Measurements from ENCODE around the gene CLIC5.
A peak's percentile ranks its signal among the peaks of the same experiment; 100 is the strongest.

Gene CLIC5

DNA sequence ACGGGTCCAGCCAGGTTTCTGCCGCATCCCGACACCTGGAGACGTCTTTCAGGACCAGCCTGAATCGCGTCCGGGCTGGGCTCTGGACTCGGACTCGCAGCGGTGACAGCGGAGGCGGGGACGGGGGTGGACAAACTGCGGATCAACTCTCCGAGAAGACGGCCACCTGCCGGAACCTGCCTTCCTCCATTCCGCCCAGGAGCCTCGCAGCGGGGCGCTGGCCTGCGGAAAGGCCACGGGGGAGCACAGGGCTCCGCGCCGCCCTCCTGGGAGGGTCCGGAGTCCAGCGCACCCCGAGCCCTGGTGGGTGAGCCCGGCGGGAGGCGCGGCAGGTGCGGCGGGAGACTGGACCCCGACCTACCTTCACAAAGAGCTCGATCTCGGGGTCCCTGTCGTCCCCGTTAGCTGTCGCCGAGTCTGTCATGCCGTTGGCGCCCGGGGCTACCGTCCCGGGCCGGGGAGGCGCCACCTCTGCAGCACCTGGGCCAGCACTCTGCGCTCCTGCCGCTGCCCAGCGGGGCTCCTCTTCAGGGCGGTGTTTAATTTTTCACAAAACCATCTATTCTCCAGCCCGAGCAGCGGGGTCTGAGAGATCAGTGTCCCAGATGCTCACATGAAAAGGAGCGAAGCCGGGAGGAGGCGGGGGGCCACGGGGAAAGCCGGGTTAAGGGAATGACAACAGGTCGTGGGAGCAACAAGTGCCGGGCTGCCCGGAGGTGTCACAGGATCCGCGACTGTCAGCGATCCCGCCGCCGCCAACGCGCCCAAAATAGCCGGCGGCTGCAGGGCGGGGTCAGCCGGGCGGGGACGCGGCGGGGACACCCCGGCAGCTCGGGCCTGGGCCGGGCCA, at the start of gene CLIC5:
TSS of gene CLIC5 (minus strand) at position 742 of the 850 bp plus-strand sequence. CDS start at position 424, 318 bp downstream.
- TF ChIP-seq NFIC (IDR thresholded peaks at IDR 0.05): no peak
- peak; percentile 63; the same call in 1 of the 2 replicates for TF ChIP-seq EGR1 (IDR thresholded peaks at IDR 0.05)
- peak; percentile 65 for TF ChIP-seq TCF12 (IDR thresholded peaks at IDR 0.05; ENCODE audit: low read depth)
- TF ChIP-seq TEAD4 (IDR thresholded peaks at IDR 0.05): 0 out of 2 replicates have a peak, but pooled peaks have one; percentile 10
- TF ChIP-seq ZBTB7A (IDR thresholded peaks at IDR 0.05; ENCODE audit: low read depth): peak; percentile 41
- peak; percentile 43 for TF ChIP-seq TAF1 (IDR thresholded peaks at IDR 0.05; ENCODE audit: low read depth)
- no peak for TF ChIP-seq CEBPB (IDR thresholded peaks at IDR 0.05)
- TF ChIP-seq USF1 (IDR thresholded peaks at IDR 0.05): no peak
- TF ChIP-seq YY1 (IDR thresholded peaks at IDR 0.05; ENCODE audit: low read depth): peak; percentile 57; the same call in 1 of the 2 replicates
- no peak for TF ChIP-seq RAD21 (IDR thresholded peaks at IDR 0.05; ENCODE audit: low read depth)
- TF ChIP-seq, protein P1, sequence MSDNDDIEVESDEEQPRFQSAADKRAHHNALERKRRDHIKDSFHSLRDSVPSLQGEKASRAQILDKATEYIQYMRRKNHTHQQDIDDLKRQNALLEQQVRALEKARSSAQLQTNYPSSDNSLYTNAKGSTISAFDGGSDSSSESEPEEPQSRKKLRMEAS (IDR thresholded peaks at IDR 0.05): peak; percentile 40; the same call in 1 of the 2 replicates
- no peak for TF ChIP-seq CREB1 (IDR thresholded peaks at IDR 0.05; ENCODE audit: low read depth)
- TF ChIP-seq, protein P2, sequence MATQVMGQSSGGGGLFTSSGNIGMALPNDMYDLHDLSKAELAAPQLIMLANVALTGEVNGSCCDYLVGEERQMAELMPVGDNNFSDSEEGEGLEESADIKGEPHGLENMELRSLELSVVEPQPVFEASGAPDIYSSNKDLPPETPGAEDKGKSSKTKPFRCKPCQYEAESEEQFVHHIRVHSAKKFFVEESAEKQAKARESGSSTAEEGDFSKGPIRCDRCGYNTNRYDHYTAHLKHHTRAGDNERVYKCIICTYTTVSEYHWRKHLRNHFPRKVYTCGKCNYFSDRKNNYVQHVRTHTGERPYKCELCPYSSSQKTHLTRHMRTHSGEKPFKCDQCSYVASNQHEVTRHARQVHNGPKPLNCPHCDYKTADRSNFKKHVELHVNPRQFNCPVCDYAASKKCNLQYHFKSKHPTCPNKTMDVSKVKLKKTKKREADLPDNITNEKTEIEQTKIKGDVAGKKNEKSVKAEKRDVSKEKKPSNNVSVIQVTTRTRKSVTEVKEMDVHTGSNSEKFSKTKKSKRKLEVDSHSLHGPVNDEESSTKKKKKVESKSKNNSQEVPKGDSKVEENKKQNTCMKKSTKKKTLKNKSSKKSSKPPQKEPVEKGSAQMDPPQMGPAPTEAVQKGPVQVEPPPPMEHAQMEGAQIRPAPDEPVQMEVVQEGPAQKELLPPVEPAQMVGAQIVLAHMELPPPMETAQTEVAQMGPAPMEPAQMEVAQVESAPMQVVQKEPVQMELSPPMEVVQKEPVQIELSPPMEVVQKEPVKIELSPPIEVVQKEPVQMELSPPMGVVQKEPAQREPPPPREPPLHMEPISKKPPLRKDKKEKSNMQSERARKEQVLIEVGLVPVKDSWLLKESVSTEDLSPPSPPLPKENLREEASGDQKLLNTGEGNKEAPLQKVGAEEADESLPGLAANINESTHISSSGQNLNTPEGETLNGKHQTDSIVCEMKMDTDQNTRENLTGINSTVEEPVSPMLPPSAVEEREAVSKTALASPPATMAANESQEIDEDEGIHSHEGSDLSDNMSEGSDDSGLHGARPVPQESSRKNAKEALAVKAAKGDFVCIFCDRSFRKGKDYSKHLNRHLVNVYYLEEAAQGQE (IDR thresholded peaks at IDR 0.05; ENCODE audit: low read depth): peak; percentile 55; the same call in 1 of the 2 replicates

GRCh38 chr6:46062991-46063390, 47.3 kb upstream of the CLIC5 start:
- no peak for TF ChIP-seq TAF1 (IDR thresholded peaks at IDR 0.05; ENCODE audit: low read depth)
- no peak for TF ChIP-seq EGR1 (IDR thresholded peaks at IDR 0.05)
- no peak for TF ChIP-seq RAD21 (IDR thresholded peaks at IDR 0.05; ENCODE audit: low read depth)
- TF ChIP-seq YY1 (IDR thresholded peaks at IDR 0.05; ENCODE audit: low read depth): no peak
- TF ChIP-seq CEBPB (IDR thresholded peaks at IDR 0.05): no peak
- no peak for TF ChIP-seq TEAD4 (IDR thresholded peaks at IDR 0.05)
- no peak for TF ChIP-seq NFIC (IDR thresholded peaks at IDR 0.05)
- TF ChIP-seq, protein P2 (IDR thresholded peaks at IDR 0.05; ENCODE audit: low read depth): no peak
- TF ChIP-seq, protein P1 (IDR thresholded peaks at IDR 0.05): no peak
- no peak for TF ChIP-seq TCF12 (IDR thresholded peaks at IDR 0.05; ENCODE audit: low read depth)
- no peak for TF ChIP-seq FOXM1 (IDR thresholded peaks at IDR 0.05; ENCODE audit: borderline replicate concordance, low read depth)
- no peak for TF ChIP-seq ZBTB7A (IDR thresholded peaks at IDR 0.05; ENCODE audit: low read depth)
- TF ChIP-seq EP300 (IDR thresholded peaks at IDR 0.05; ENCODE audit: borderline replicate concordance): no peak
- no peak for TF ChIP-seq CREB1 (IDR thresholded peaks at IDR 0.05; ENCODE audit: low read depth)
- TF ChIP-seq USF1 (IDR thresholded peaks at IDR 0.05): no peak

DNA sequence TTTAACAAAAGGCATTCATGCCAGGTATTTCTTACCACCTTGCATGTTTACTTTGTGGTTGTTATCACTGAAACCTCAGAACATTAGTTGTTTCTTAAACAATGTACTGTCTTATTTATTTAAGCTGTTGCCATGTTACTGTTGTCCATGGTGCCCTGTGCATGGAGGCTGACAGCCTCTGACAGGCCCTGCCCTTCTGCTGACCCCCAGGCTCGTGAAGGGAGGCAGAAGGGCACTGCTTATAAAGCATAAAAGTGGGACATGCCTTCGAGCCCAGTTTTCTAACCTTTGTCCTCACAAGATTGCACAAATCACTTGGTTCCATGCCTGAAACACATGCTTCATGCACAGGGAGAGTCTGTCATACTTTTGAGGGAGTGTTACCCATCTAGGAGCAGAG, 46.7 kb upstream of the CLIC5 start:
- TF ChIP-seq FOXM1 (IDR thresholded peaks at IDR 0.05; ENCODE audit: borderline replicate concordance, low read depth) (no peak), NFIC (IDR thresholded peaks at IDR 0.05) (no peak), CEBPB (IDR thresholded peaks at IDR 0.05) (no peak), EGR1 (IDR thresholded peaks at IDR 0.05) (no peak), TCF12 (IDR thresholded peaks at IDR 0.05; ENCODE audit: low read depth) (no peak), ZBTB7A (IDR thresholded peaks at IDR 0.05; ENCODE audit: low read depth) (no peak), RAD21 (IDR thresholded peaks at IDR 0.05; ENCODE audit: low read depth) (no peak), TEAD4 (IDR thresholded peaks at IDR 0.05) (no peak), TAF1 (IDR thresholded peaks at IDR 0.05; ENCODE audit: low read depth) (no peak), EP300 (IDR thresholded peaks at IDR 0.05; ENCODE audit: borderline replicate concordance) (no peak), YY1 (IDR thresholded peaks at IDR 0.05; ENCODE audit: low read depth) (no peak), USF1 (IDR thresholded peaks at IDR 0.05) (no peak), CREB1 (IDR thresholded peaks at IDR 0.05; ENCODE audit: low read depth) (no peak)
- TF ChIP-seq, protein P2 (IDR thresholded peaks at IDR 0.05; ENCODE audit: low read depth): no peak
- TF ChIP-seq, protein P1 (IDR thresholded peaks at IDR 0.05): no peak
